ENCODE measurements around the gene AMOTL2. TPM values are rescaled to one million over a fixed set of nuclear protein-coding genes. Genes with fewer than 3 reads are reported as not detected.

The AMOTL2 gene
- total and polyA plus RNA-seq, 10 of the 15 experiments (the other 5 are each of a cell fraction or from before 2014, with no cell fraction given), result 0.20 to 0.33 TPM; not detected in 8

- H3K9ac ChIP-seq (ENCODE audit: control insufficient read depth, insufficient read depth, low read length), result no peak overlapping the region
- ATAC-seq (no peak), FAIRE-seq (no peak), DNase-seq (ENCODE audit: low read depth, low spot score) (no peak)
- intact Hi-C loops (cut with micrococcal nuclease; ENCODE audit: unreplicated experiment), result loop anchor here (10.0 kb wide), 1 partner anchor 159 kb away; no protein-coding TSS in a partner anchor
- RAD21 ChIA-PET (ENCODE audit: unreplicated experiment), result no interaction called here
- no peaks in the 10 kb centered on the region for H3K79me2 ChIP-seq (ENCODE audit: control insufficient read depth, insufficient read depth, low read length)
- CTCF ChIA-PET, result no interaction called here
- H3K9me3 ChIP-seq (replicated peaks; ENCODE audit: control insufficient read depth, insufficient read depth, low read length), result no peaks in the 10 kb centered on the region
- H3K4me2 ChIP-seq (ENCODE audit: control insufficient read depth, insufficient read depth), result no peak overlapping the region; the same call in 1 of the 2 replicates
- WGBS (ENCODE audit: insufficient coverage, insufficient replicate concordance, low lambda C conversion rate, missing lambda C conversion rate), result 46% methylated on average over 45 of the region's 51 CpGs
- no TSS peak for BruUV-seq (replicated peaks)
- H3K4me3 ChIP-seq, result no peak overlapping the region
- no peak overlapping the region for H3K27ac ChIP-seq (ENCODE audit: control insufficient read depth, insufficient read depth)
- no peak for TF ChIP-seq BMI1 (IDR thresholded peaks at IDR 0.05; ENCODE audit: borderline replicate concordance)
- TF ChIP-seq CHD2 (IDR thresholded peaks at IDR 0.05; ENCODE audit: borderline replicate concordance, low read depth, low read length), result no peak
- no peak for TF ChIP-seq RAD51 (IDR thresholded peaks at IDR 0.05)
- no peak for TF ChIP-seq MEF2A (IDR thresholded peaks at IDR 0.05; ENCODE audit: insufficient read depth, low read depth, low read length)
- no peak for TF ChIP-seq SREBF2 (IDR thresholded peaks at IDR 0.05; ENCODE audit: low read length)
- TF ChIP-seq RB1 (IDR thresholded peaks at IDR 0.05; ENCODE audit: borderline replicate concordance), result no peak
- TF ChIP-seq PAX5 (IDR thresholded peaks at IDR 0.05; ENCODE audit: borderline replicate concordance, low read depth, low read length), result no peak
- no peak for TF ChIP-seq ZNF207 (IDR thresholded peaks at IDR 0.05; ENCODE audit: borderline replicate concordance)
- no peak for TF ChIP-seq HDAC6 (IDR thresholded peaks at IDR 0.05; ENCODE audit: unreplicated experiment)
- no peak for TF ChIP-seq GATAD2B (conservative IDR thresholded peaks at IDR 0.05; ENCODE audit: low read depth)
- TF ChIP-seq RUNX3 (IDR thresholded peaks at IDR 0.05; ENCODE audit: low read length), result no peak
- no peak for TF ChIP-seq ZNF274 (IDR thresholded peaks at IDR 0.05; ENCODE audit: insufficient read depth, insufficient read length)
- TF ChIP-seq ATF3 (IDR thresholded peaks at IDR 0.05; ENCODE audit: borderline replicate concordance, extremely low read depth, low read depth, low read length), result no peak
- TF ChIP-seq RAD21 (IDR thresholded peaks at IDR 0.05; ENCODE audit: insufficient read depth, low read depth, low read length), result no peak
- TF ChIP-seq EZH2 (IDR thresholded peaks at IDR 0.05; ENCODE audit: borderline replicate concordance, control insufficient read depth, low read depth, low read length), result no peak
- no peak for TF ChIP-seq PBX3 (IDR thresholded peaks at IDR 0.05; ENCODE audit: insufficient replicate concordance, low read depth, low read length)
- TF ChIP-seq ZBTB4 (CRISPR knock-in tag; IDR thresholded peaks at IDR 0.05), result no peak
- TF ChIP-seq STAT1 (conservative IDR thresholded peaks at IDR 0.05), result no peak
- peaks cover 7 to 19% of the 10 kb centered on the region in 2 experiments; a peak in 3 of 4 replicates for H3K27me3 ChIP-seq (replicated peaks in 1 of 2; ENCODE audit: control insufficient read depth in 2 of 2, insufficient read depth in 2 of 2, low read length in 1 of 2)
- in situ Hi-C loops (cut with MboI), result no loop called here
- no peaks in the 10 kb centered on the region for H3K36me3 ChIP-seq (ENCODE audit: control insufficient read depth in 2 of 2, insufficient read depth in 2 of 2, low read length in 1 of 2)
- SMC1A ChIA-PET (ENCODE audit: uncharacterized antibody, unreplicated experiment), result no interaction called here
- no peaks in the 10 kb centered on the region; the same call in 1 of the 2 replicates for H3K4me1 ChIP-seq (ENCODE audit: control insufficient read depth, insufficient read depth, low read length)
- POLR2A ChIA-PET, result no interaction called here
- no peak overlapping the region for H2AFZ ChIP-seq (ENCODE audit: control insufficient read depth, low read depth, low read length)
- no peaks in the 10 kb centered on the region for H4K20me1 ChIP-seq (ENCODE audit: control insufficient read depth, insufficient read depth)
These were observed 759 bp downstream of the AMOTL2 start for GRCh38 chr3:134373271-134374104.
